Neural cell (in vitro differentiated cells): ENCODE data around the gene YPEL1. TPM values are rescaled to one million over a fixed set of nuclear protein-coding genes. Genes with fewer than 3 reads are reported as not detected.
"Not testable (repeated sequence)": the region's sequence is repeated elsewhere in the genome, so short reads cannot be mapped to it uniquely, and the experiment has no call there.

Experiments
- H2AFZ ChIP-seq: fragments of 200-600, 300-800 bp; sonication (generic), shearing (Covaris generic); 2 replicates; pipeline ENCODE4 v1.6.0; 2014; ENCODE audit warnings: low read depth, mild to moderate bottlenecking, antibody characterized with exemption, low read length, moderate library complexity
- H3F3A ChIP-seq: fragments of 200-600 bp; shearing (Covaris generic); 2 replicates; pipeline ENCODE4 v1.6.1; 2016; ENCODE audit warnings: mild to moderate bottlenecking, moderate library complexity, mixed read lengths, antibody characterized with exemption, low read length; ENCODE audit not compliant: insufficient read depth, poor library complexity, severe bottlenecking
- H3K27ac ChIP-seq: fragments of 200-600, 300-800 bp; sonication (generic), shearing (Covaris generic); 2 replicates; pipeline ENCODE4 v1.5.1; 2014; ENCODE audit warnings: mild to moderate bottlenecking, low read length, moderate library complexity
- H3K27me3 ChIP-seq: fragments of 300-800, 200-600 bp; sonication (generic), shearing (Covaris generic); 2 replicates; pipeline ENCODE4 v1.6.0; 2014; ENCODE audit warnings: mild to moderate bottlenecking, low read depth, low read length, moderate library complexity; ENCODE audit not compliant: insufficient read depth
- H3K36me3 ChIP-seq: fragments of 300-800, 200-600 bp; sonication (generic), shearing (Covaris generic); 2 replicates; pipeline ENCODE4 v1.5.1; 2014; ENCODE audit warnings: mild to moderate bottlenecking, antibody characterized with exemption, low read length, moderate library complexity; ENCODE audit not compliant: insufficient read depth
- H3K4me2 ChIP-seq: fragments of 300-800, 200-600 bp; sonication (generic), shearing (Covaris generic); 2 replicates; pipeline ENCODE4 v1.6.0; 2014; ENCODE audit warnings: mild to moderate bottlenecking, low read length
- H3K4me3 ChIP-seq: fragments of 300-800, 200-600 bp; sonication (generic), shearing (Covaris generic); 2 replicates; pipeline ENCODE4 v1.5.1; 2014; ENCODE audit warnings: mild to moderate bottlenecking, low read length, moderate library complexity
- H3K79me2 ChIP-seq: fragments of 200-600 bp; shearing (Covaris generic); replicated peaks from 2 replicates; pipeline ENCODE4 v1.6.0; 2014; ENCODE audit warnings: mild to moderate bottlenecking, low read length, moderate library complexity; ENCODE audit not compliant: insufficient read depth
- H3K9ac ChIP-seq: fragments of 300-800, 200-600 bp; sonication (generic), shearing (Covaris generic); 2 replicates; pipeline ENCODE4 v1.6.1; 2016; ENCODE audit warnings: mild to moderate bottlenecking, low read length, mixed read lengths
- H3K9me2 ChIP-seq: fragments of 200-600 bp; shearing (Covaris generic); 2 replicates; pipeline ENCODE4 v1.6.1; 2016; ENCODE audit warnings: mild to moderate bottlenecking, low read length, mixed read lengths; ENCODE audit not compliant: insufficient read depth
- H3K9me3 ChIP-seq: fragments of 200-600, 300-800 bp; sonication (generic), shearing (Covaris generic); 2 replicates; pipeline ENCODE4 v1.6.1; 2016; ENCODE audit warnings: mild to moderate bottlenecking, mixed run types, low read length, moderate library complexity, mixed read lengths
- H4K20me1 ChIP-seq: fragments of 200-600 bp; shearing (Covaris generic); 2 replicates; pipeline ENCODE4 v1.6.1; 2016; ENCODE audit warnings: mild to moderate bottlenecking, mixed run types; ENCODE audit not compliant: insufficient read depth
- EP300 ChIP-seq: fragments of 450-650 bp; conservative IDR thresholded peaks from 2 replicates; pipeline ENCODE4 v1.6.1; 2014; ENCODE audit warnings: antibody characterized with exemption, mild to moderate bottlenecking, moderate library complexity; ENCODE audit not compliant: poor library complexity, severe bottlenecking
- EZH2 ChIP-seq: fragments of 200-600, 300-800 bp; shearing (Covaris generic), sonication (generic); IDR thresholded peaks from 2 replicates; pipeline ENCODE4 v1.6.1; 2014; ENCODE audit warnings: antibody characterized with exemption, low read length, borderline replicate concordance, mild to moderate bottlenecking; ENCODE audit not compliant: insufficient read depth, poor library complexity, severe bottlenecking
- MXI1 ChIP-seq: fragments of 450-650 bp; conservative IDR thresholded peaks from 2 replicates; pipeline ENCODE4 v1.6.1; 2014; ENCODE audit warnings: antibody characterized with exemption, mild to moderate bottlenecking; ENCODE audit not compliant: poor library complexity, severe bottlenecking
- POLR2AphosphoS5 ChIP-seq: IDR thresholded peaks from 2 replicates; pipeline ENCODE4 v1.6.1; 2012
- RAD21 ChIP-seq: fragments of 450-650 bp; conservative IDR thresholded peaks from 2 replicates; pipeline ENCODE4 v1.6.1; 2014; ENCODE audit warnings: antibody characterized with exemption, mild to moderate bottlenecking, moderate library complexity
- SMC3 ChIP-seq: fragments of 450-650 bp; conservative IDR thresholded peaks from 2 replicates; pipeline ENCODE4 v1.6.1; 2014; ENCODE audit warnings: antibody characterized with exemption, mild to moderate bottlenecking, moderate library complexity; ENCODE audit not compliant: poor library complexity
- TAF1 ChIP-seq: IDR thresholded peaks from 2 replicates; pipeline ENCODE4 v1.6.1; 2012; ENCODE audit warnings: low read depth
- polyA plus RNA-seq: library from polyadenylated mRNA; depleted of rRNA; stranded (reverse); fragments of >200 nt; gene quantifications from 2 replicates; pipeline ENCODE4 v1.2.3, GENCODE V29; 2014
- TF ChIP-seq, protein P1 (sequence below): fragments of 450-650 bp; IDR thresholded peaks from 2 replicates; pipeline ENCODE4 v1.5.1; 2014; ENCODE audit warnings: antibody characterized with exemption, mild to moderate bottlenecking, moderate library complexity; ENCODE audit not compliant: poor library complexity, severe bottlenecking
- TF ChIP-seq, protein P2 (sequence below): IDR thresholded peaks from 2 replicates; pipeline ENCODE4 v1.6.1; 2012; ENCODE audit warnings: borderline replicate concordance

The YPEL1 gene
- polyA plus RNA-seq, 1 donor from 2014 or later, result 38.0 TPM

DNA sequence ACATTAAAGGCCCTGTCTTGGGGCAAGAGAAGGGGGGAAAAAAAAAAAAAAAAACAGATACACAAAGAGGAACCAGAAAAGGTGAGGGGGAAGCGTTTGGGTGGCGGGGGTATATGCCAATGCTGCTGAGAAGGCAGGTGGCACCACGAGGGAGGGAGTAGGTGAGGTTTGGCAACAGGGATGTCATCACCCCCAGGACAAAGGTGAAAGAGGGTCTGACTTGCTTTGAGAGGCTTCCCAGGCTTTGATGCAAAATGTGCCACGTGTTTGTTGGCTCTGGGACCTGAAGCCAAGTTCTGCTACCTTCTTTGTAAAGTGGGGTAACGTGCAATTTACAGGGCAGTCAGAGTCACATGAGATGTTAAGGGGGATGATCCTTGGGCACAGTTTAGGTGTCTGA lies 4.1 kb downstream of the YPEL1 start:
- Histone ChIP-seq H3F3A (no peaks in the 10 kb centered on the region), H3K4me3 (no peak overlapping the region), H4K20me1 (peaks cover 4% of the 10 kb centered on the region)

DNA sequence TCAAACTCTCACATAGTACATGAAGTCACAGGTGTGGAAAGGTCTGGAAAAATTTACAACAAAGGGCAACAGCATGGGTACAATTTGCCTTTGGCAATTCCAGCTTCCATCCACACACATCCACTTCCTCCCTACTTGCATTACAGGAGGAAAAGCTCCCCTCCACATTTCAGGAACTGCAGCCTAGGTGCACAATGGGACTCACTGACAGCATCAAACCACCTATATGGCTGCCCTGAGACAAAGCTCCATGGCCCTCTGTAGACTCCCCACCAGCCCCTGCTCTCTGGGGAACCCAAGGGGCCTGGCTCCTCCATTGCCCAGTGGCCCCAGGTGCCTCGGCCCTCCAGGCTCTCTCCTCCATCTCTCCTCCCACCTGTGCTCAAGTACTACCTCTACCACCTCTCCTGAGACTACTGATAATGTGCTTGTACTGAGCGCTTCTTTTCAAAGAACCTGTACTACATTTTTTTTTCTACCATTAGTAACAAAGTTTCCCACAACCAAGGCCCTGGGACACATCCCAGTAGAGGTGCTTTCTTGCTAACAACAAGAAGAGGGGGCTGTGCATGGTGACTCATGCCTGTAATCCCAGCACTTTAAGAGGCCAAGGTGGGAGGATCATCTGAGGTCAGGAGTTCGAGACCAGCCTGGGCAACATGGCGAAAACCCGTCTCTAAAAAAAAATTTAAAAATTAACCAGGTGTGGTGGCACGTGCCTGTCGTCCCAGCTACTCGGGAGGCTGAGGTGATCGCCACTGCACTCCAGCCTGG lies 4.9 kb downstream of the YPEL1 start:
- no peaks in the 10 kb centered on the region for H3K36me3 ChIP-seq
- peaks cover 65% of the 10 kb centered on the region for H3K79me2 ChIP-seq
- H2AFZ ChIP-seq, result no peak overlapping the region
- H3K9me3 ChIP-seq, result no peaks in the 10 kb centered on the region
- H3F3A ChIP-seq, result no peaks in the 10 kb centered on the region
- TF ChIP-seq EP300, result no peak
- TF ChIP-seq SMC3, result no peak
- TF ChIP-seq, protein P1, sequence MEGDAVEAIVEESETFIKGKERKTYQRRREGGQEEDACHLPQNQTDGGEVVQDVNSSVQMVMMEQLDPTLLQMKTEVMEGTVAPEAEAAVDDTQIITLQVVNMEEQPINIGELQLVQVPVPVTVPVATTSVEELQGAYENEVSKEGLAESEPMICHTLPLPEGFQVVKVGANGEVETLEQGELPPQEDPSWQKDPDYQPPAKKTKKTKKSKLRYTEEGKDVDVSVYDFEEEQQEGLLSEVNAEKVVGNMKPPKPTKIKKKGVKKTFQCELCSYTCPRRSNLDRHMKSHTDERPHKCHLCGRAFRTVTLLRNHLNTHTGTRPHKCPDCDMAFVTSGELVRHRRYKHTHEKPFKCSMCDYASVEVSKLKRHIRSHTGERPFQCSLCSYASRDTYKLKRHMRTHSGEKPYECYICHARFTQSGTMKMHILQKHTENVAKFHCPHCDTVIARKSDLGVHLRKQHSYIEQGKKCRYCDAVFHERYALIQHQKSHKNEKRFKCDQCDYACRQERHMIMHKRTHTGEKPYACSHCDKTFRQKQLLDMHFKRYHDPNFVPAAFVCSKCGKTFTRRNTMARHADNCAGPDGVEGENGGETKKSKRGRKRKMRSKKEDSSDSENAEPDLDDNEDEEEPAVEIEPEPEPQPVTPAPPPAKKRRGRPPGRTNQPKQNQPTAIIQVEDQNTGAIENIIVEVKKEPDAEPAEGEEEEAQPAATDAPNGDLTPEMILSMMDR, result no peak
- no peak for TF ChIP-seq TAF1
- no peak for TF ChIP-seq RAD21
- TF ChIP-seq EZH2, result no peak
- no peak for TF ChIP-seq POLR2AphosphoS5
- no peaks in the 10 kb centered on the region for H3K9me2 ChIP-seq
- no peak overlapping the region for H3K9ac ChIP-seq
- no peak overlapping the region for H3K4me3 ChIP-seq
- H3K27me3 ChIP-seq, result no peaks in the 10 kb centered on the region
- no peak overlapping the region for H3K4me2 ChIP-seq
- H4K20me1 ChIP-seq, result peaks cover 4% of the 10 kb centered on the region
- no peak overlapping the region for H3K27ac ChIP-seq

More for the DNA sequence above, 4.1 kb downstream of the YPEL1 start:
- H3K36me3 ChIP-seq, result no peaks in the 10 kb centered on the region
- no peaks in the 10 kb centered on the region for H3K9me3 ChIP-seq
- no peaks in the 10 kb centered on the region for H3K27me3 ChIP-seq
- peaks cover 57% of the 10 kb centered on the region for H3K79me2 ChIP-seq
- TF ChIP-seq TAF1, result no peak
- TF ChIP-seq, protein P2, sequence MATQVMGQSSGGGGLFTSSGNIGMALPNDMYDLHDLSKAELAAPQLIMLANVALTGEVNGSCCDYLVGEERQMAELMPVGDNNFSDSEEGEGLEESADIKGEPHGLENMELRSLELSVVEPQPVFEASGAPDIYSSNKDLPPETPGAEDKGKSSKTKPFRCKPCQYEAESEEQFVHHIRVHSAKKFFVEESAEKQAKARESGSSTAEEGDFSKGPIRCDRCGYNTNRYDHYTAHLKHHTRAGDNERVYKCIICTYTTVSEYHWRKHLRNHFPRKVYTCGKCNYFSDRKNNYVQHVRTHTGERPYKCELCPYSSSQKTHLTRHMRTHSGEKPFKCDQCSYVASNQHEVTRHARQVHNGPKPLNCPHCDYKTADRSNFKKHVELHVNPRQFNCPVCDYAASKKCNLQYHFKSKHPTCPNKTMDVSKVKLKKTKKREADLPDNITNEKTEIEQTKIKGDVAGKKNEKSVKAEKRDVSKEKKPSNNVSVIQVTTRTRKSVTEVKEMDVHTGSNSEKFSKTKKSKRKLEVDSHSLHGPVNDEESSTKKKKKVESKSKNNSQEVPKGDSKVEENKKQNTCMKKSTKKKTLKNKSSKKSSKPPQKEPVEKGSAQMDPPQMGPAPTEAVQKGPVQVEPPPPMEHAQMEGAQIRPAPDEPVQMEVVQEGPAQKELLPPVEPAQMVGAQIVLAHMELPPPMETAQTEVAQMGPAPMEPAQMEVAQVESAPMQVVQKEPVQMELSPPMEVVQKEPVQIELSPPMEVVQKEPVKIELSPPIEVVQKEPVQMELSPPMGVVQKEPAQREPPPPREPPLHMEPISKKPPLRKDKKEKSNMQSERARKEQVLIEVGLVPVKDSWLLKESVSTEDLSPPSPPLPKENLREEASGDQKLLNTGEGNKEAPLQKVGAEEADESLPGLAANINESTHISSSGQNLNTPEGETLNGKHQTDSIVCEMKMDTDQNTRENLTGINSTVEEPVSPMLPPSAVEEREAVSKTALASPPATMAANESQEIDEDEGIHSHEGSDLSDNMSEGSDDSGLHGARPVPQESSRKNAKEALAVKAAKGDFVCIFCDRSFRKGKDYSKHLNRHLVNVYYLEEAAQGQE, result no peak
- TF ChIP-seq, protein P1, result no peak
- TF ChIP-seq EZH2, result no peak
- TF ChIP-seq EP300, result no peak
- TF ChIP-seq RAD21, result no peak
- no peak for TF ChIP-seq SMC3
- TF ChIP-seq MXI1, result no peak
- no peak for TF ChIP-seq POLR2AphosphoS5
- H3K9me2 ChIP-seq, result no peaks in the 10 kb centered on the region
- H3K9ac ChIP-seq, result no peak overlapping the region
- H3K27ac ChIP-seq, result no peak overlapping the region
- no peak overlapping the region for H3K4me2 ChIP-seq
- no peak overlapping the region for H2AFZ ChIP-seq

DNA sequence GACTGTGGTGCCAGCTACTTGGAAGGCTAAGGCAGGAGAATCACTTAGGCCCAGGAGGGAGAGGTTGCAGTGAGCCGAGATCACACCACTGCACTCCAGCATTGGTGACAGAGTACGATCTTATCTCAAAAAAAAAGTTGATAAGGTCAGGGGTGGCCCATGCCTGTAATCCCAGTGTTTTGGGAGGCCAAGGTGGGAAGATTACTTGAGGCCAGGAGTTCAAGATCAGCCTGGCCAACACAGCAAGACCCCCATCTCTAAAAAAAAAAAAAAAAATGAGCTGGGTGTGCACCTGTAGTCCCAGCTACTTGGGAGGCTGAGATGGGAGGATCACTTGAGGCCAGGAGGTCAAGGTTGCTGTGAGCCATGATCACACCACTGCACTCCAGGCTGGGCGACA lies 6.4 kb downstream of the YPEL1 start:
- not testable (repeated sequence) for H3K27ac ChIP-seq, H2AFZ ChIP-seq, H3K4me2 ChIP-seq, H3K27me3 ChIP-seq, H4K20me1 ChIP-seq, H3K9me3 ChIP-seq, H3F3A ChIP-seq, H3K4me3 ChIP-seq, H3K9ac ChIP-seq, H3K9me2 ChIP-seq, H3K36me3 ChIP-seq
- peaks cover 55% of the 10 kb centered on the region for H3K79me2 ChIP-seq
